CD4-positive, alpha-beta T cell (primary cell): ENCODE measurements around the gene FILIP1L. TPM values are rescaled to one million over a fixed set of nuclear protein-coding genes. Genes with fewer than 3 reads are reported as not detected.

ENCODE experiments used
- ATAC-seq: fragments of 200-7000 bp; cut with Tn5 transposase; one replicate; pipeline ENCODE4 v1.10.0; 2022; ENCODE audit warnings: mild to moderate bottlenecking; ENCODE audit not compliant: poor library complexity
- CTCF ChIA-PET: fragments of 350-600 bp; sonication (Branson Sonifier 250); formaldehyde crosslinking; loops from one replicate; lab custom pipeline; 2021; ENCODE audit warnings: antibody characterized with exemption, inconsistent platforms; lab: Charles Lee
- POLR2A ChIA-PET: fragments of 350-600 bp; sonication (Branson Sonifier 250); formaldehyde crosslinking; loops from one replicate; lab custom pipeline; 2021; ENCODE audit warnings: antibody characterized with exemption, inconsistent platforms; lab: Charles Lee
- DNase-seq, 14 experiments: peaks; one replicate each; pipeline ENCODE4 v3.0.0-alpha.2; 2013 to 2020; ENCODE audit warnings: mixed read lengths in 2 of 14
- H3K27ac ChIP-seq, 2 donors: one replicate each; pipeline versions ENCODE4 v1.5.1 to v1.7.0; 2013; ENCODE audit warnings: low read length in 2 of 2, low read depth in 1 of 2, mild to moderate bottlenecking in 1 of 2
- H3K27me3 ChIP-seq, 2 experiments: 1 replicate in 1 of 2; 2 replicates in 1 of 2; pipeline versions ENCODE4 v1.6.1 to v1.7.0; 2013; ENCODE audit warnings: low read length in 2 of 2, control low read depth in 1 of 2, mild to moderate bottlenecking in 1 of 2, moderate library complexity in 1 of 2; ENCODE audit not compliant: insufficient read depth in 2 of 2, control insufficient read depth in 1 of 2
- H3K36me3 ChIP-seq: one replicate; pipeline ENCODE4 v1.6.1; 2013; ENCODE audit warnings: low read length, control low read depth; ENCODE audit not compliant: insufficient read depth
- H3K4me1 ChIP-seq: one replicate; pipeline ENCODE4 v1.6.1; 2013; ENCODE audit warnings: low read length, control low read depth; ENCODE audit not compliant: insufficient read depth
- H3K4me3 ChIP-seq: one replicate; pipeline ENCODE4 v1.5.1; 2013; ENCODE audit warnings: mild to moderate bottlenecking, low read length, moderate library complexity
- H3K9me3 ChIP-seq, 2 experiments: 1 replicate in 1 of 2; 2 replicates in 1 of 2; pipeline versions ENCODE4 v1.6.1 to v1.7.0; 2013; ENCODE audit warnings: low read length in 2 of 2, mild to moderate bottlenecking in 2 of 2, control low read depth in 1 of 2, moderate library complexity in 1 of 2; ENCODE audit not compliant: control insufficient read depth in 1 of 2, insufficient read depth in 1 of 2
- H3K27ac Mint-ChIP-seq: one replicate; pipeline ENCODE4 v1.8.0; 2020; ENCODE audit warnings: mixed read lengths
- H3K27me3 Mint-ChIP-seq: one replicate; pipeline ENCODE4 v1.8.0; 2021; ENCODE audit warnings: mixed read lengths
- H3K36me3 Mint-ChIP-seq: one replicate; pipeline ENCODE4 v1.8.0; 2021; ENCODE audit warnings: low read depth, mixed read lengths
- H3K4me1 Mint-ChIP-seq: one replicate; pipeline ENCODE4 v1.8.0; 2021; ENCODE audit warnings: low read depth, mixed read lengths
- H3K4me3 Mint-ChIP-seq: one replicate; pipeline ENCODE4 v1.8.0; 2020; ENCODE audit warnings: mild to moderate bottlenecking, mixed read lengths
- H3K9me3 Mint-ChIP-seq: one replicate; pipeline ENCODE4 v1.8.0; 2020; ENCODE audit warnings: mixed read lengths
- CTCF ChIP-seq: fragments of 200-600 bp; IDR thresholded peaks from one replicate; pipeline ENCODE4 v1.8.0; 2022; ENCODE audit warnings: antibody characterized with exemption, mild to moderate bottlenecking
- intact Hi-C, 2 experiments: fragments of 100-400 bp; cut with DNase I in 1 of 2; cut with micrococcal nuclease in 1 of 2; formaldehyde crosslinking; loops; one replicate each; pipeline versions ENCODE4 v1.15.1 to v1.9.0; 2023 to 2025; cut with DNase I, micrococcal nuclease
- total RNA-seq, 174 experiments: library from RNA in 2 of 174; stranded (reverse) in 2 of 174; gene quantifications; one replicate each; pipeline ENCODE4 v1.2.3 and lab custom pipeline; 2021 to 2026

Gene FILIP1L
- total RNA-seq, 2 experiments from 2014 or later: 0.08 to 0.28 TPM

GRCh38 chr3:99850608-99851007 is 263.7 kb downstream of the FILIP1L start:
- H3K27me3 ChIP-seq: no peaks in the 10 kb centered on the region
- no peaks in the 10 kb centered on the region for H3K27me3 Mint-ChIP-seq
- ATAC-seq (no peak), DNase-seq (no peak)
- H3K9me3 ChIP-seq: no peaks in the 10 kb centered on the region
- intact Hi-C loops: no loop called here
- ChIA-PET CTCF (interaction anchor here (1.1 kb wide), 1 partner anchor 18 kb away, joined by 3 read pairs; no protein-coding TSS in a partner anchor), POLR2A (interaction anchor here (1.0 kb wide), 1 partner anchor 17 kb away, joined by 3 read pairs; no protein-coding TSS in a partner anchor)
- no peaks in the 10 kb centered on the region for H3K9me3 Mint-ChIP-seq
- H3K36me3 Mint-ChIP-seq: no peaks in the 10 kb centered on the region
- H3K27ac ChIP-seq: no peak overlapping the region
- H3K4me1 ChIP-seq: no peaks in the 10 kb centered on the region
- no peak overlapping the region for H3K4me3 Mint-ChIP-seq
- no peak overlapping the region for H3K27ac Mint-ChIP-seq
- peaks cover 6% of the 10 kb centered on the region for H3K4me1 Mint-ChIP-seq
- no peak for TF ChIP-seq CTCF
- no peaks in the 10 kb centered on the region for H3K36me3 ChIP-seq
- no peak overlapping the region for H3K4me3 ChIP-seq

- Mint-ChIP-seq H3K27ac (no peak overlapping the region), H3K4me3 (no peak overlapping the region), H3K27me3 (no peaks in the 10 kb centered on the region), H3K4me1 (peaks cover 6% of the 10 kb centered on the region), H3K9me3 (no peaks in the 10 kb centered on the region), H3K36me3 (no peaks in the 10 kb centered on the region)
- ATAC-seq (no peak), DNase-seq (no peak)
- H3K36me3 ChIP-seq: no peaks in the 10 kb centered on the region
- no peak for TF ChIP-seq CTCF
- H3K9me3 ChIP-seq: no peaks in the 10 kb centered on the region
- CTCF ChIA-PET: no interaction called here
- no peaks in the 10 kb centered on the region for H3K27me3 ChIP-seq
- POLR2A ChIA-PET: no interaction called here
- H3K4me1 ChIP-seq: no peaks in the 10 kb centered on the region
- intact Hi-C loops: no loop called here
- no peak overlapping the region for H3K27ac ChIP-seq
- H3K4me3 ChIP-seq: no peak overlapping the region
These were observed 265.9 kb downstream of the FILIP1L start for GRCh38 chr3:99848433-99848832.

- POLR2A ChIA-PET: no interaction called here
- intact Hi-C loops: no loop called here
- TF ChIP-seq CTCF: no peak
- CTCF ChIA-PET: interaction anchor here (0.6 to 1.3 kb wide), 3 partner anchors 15 to 222 kb away, joined by 3 to 7 read pairs (median 3); no protein-coding TSS in a partner anchor
- H3K4me1 Mint-ChIP-seq: peaks cover 6% of the 10 kb centered on the region
- H3K27me3 Mint-ChIP-seq: no peaks in the 10 kb centered on the region
- DNase-seq: no peak
- no peak overlapping the region for H3K4me3 ChIP-seq
- H3K27ac ChIP-seq: no peak overlapping the region
- H3K9me3 Mint-ChIP-seq: no peaks in the 10 kb centered on the region
- no peaks in the 10 kb centered on the region for H3K9me3 ChIP-seq
- no peaks in the 10 kb centered on the region for H3K36me3 ChIP-seq
- H3K27me3 ChIP-seq: no peaks in the 10 kb centered on the region
- no peak overlapping the region for H3K27ac Mint-ChIP-seq
- ATAC-seq: no peak
- no peaks in the 10 kb centered on the region for H3K36me3 Mint-ChIP-seq
- no peak overlapping the region for H3K4me3 Mint-ChIP-seq
- no peaks in the 10 kb centered on the region for H3K4me1 ChIP-seq
These were observed 267.7 kb downstream of the FILIP1L start for GRCh38 chr3:99846477-99847160.
